Measurements from ENCODE around the gene C1QTNF9. TPM values are rescaled to one million over a fixed set of nuclear protein-coding genes. Genes with fewer than 3 reads are reported as not detected.

Gene C1QTNF9
- total and polyA plus RNA-seq, 2 donors (not counting 3 experiments of a cell fraction or from before 2014, with no cell fraction given), result not detected

GRCh38 chr13:24339937-24340607 lies 30.7 kb downstream of the C1QTNF9 start:
- CTCF ChIA-PET, result no interaction called here
- Histone ChIP-seq H3K27ac (ENCODE audit: insufficient read depth, low read depth, low read length) (no peak overlapping the region), H3K4me3 (replicated peaks in 1 of 3; ENCODE audit: insufficient read depth in 1 of 3, low read depth in 1 of 3, low read length in 3 of 3) (no peak overlapping the region), H3K36me3 (ENCODE audit: control insufficient read depth in 2 of 2, extremely low read depth in 1 of 2, insufficient read depth in 2 of 2, low read length in 2 of 2) (no peaks in the 10 kb centered on the region), H3K9ac (replicated peaks; ENCODE audit: extremely low read depth, insufficient read depth, low read length) (no peak overlapping the region), H3K9me3 (replicated peaks; ENCODE audit: control insufficient read depth, insufficient read depth, low read length) (no peaks in the 10 kb centered on the region), H2AFZ (ENCODE audit: low read depth, low read length) (no peak overlapping the region), H3K27me3 (ENCODE audit: control insufficient read depth in 2 of 2, insufficient read depth in 2 of 2, low read length in 2 of 2) (no peaks in the 10 kb centered on the region), H4K20me1 (replicated peaks; ENCODE audit: control insufficient read depth, extremely low read depth, insufficient read depth, low read length) (no peaks in the 10 kb centered on the region), H3K9me1 (replicated peaks; ENCODE audit: control insufficient read depth, extremely low read depth, insufficient read depth, low read length) (no peaks in the 10 kb centered on the region), H3K79me2 (ENCODE audit: control insufficient read depth, insufficient read depth, low read length) (no peaks in the 10 kb centered on the region), H3K4me1 (ENCODE audit: control insufficient read depth, extremely low read depth, insufficient read depth, low read length) (no peaks in the 10 kb centered on the region), H3K4me2 (ENCODE audit: insufficient read depth, low read length) (no peak overlapping the region)
- BruUV-seq (replicated peaks), result no TSS peak
- FAIRE-seq, result no peak
- intact Hi-C loops (cut with micrococcal nuclease) (no loop called here), dilution Hi-C loops (cut with MboI; ENCODE audit: extremely low pct_ligation_motif_present, low sequenced_read_pairs) (no loop called here)
- POLR2A ChIA-PET, result no interaction called here
- no peak for DNase-seq (ENCODE audit: low read depth, low spot score)
- no peak for TF ChIP-seq MYC (IDR thresholded peaks at IDR 0.05; ENCODE audit: low read depth, low read length)

- no peak overlapping the region for H3K9ac ChIP-seq (replicated peaks; ENCODE audit: extremely low read depth, insufficient read depth, low read length)
- DNase-seq (ENCODE audit: low read depth, low spot score) (no peak), FAIRE-seq (no peak)
- H4K20me1 ChIP-seq (replicated peaks; ENCODE audit: control insufficient read depth, extremely low read depth, insufficient read depth, low read length), result no peaks in the 10 kb centered on the region
- intact Hi-C loops (cut with micrococcal nuclease) (no loop called here), dilution Hi-C loops (cut with MboI; ENCODE audit: extremely low pct_ligation_motif_present, low sequenced_read_pairs) (no loop called here)
- no peaks in the 10 kb centered on the region for H3K9me1 ChIP-seq (replicated peaks; ENCODE audit: control insufficient read depth, extremely low read depth, insufficient read depth, low read length)
- no peak overlapping the region for H3K4me2 ChIP-seq (ENCODE audit: insufficient read depth, low read length)
- TF ChIP-seq GATA2 (IDR thresholded peaks at IDR 0.05; ENCODE audit: insufficient read depth, insufficient read length, low read depth, low read length) (no peak), MAX (IDR thresholded peaks at IDR 0.05; ENCODE audit: insufficient read depth, insufficient read length) (no peak), FOS (IDR thresholded peaks at IDR 0.05; ENCODE audit: borderline replicate concordance, insufficient read depth, low read length) (no peak), CTCF (IDR thresholded peaks at IDR 0.05; ENCODE audit: extremely low read depth in 1 of 2, insufficient read depth in 1 of 2, low read depth in 1 of 2, low read length in 2 of 2) (no peak)
- no peaks in the 10 kb centered on the region for H3K9me3 ChIP-seq (replicated peaks; ENCODE audit: control insufficient read depth, insufficient read depth, low read length)
- H3K27me3 ChIP-seq (ENCODE audit: control insufficient read depth in 2 of 2, insufficient read depth in 2 of 2, low read length in 2 of 2), result no peaks in the 10 kb centered on the region
- BruUV-seq (replicated peaks), result no TSS peak
- no peak overlapping the region for H3K4me3 ChIP-seq (replicated peaks in 1 of 3; ENCODE audit: insufficient read depth in 1 of 3, low read depth in 1 of 3, low read length in 3 of 3)
- H3K4me1 ChIP-seq (ENCODE audit: control insufficient read depth, extremely low read depth, insufficient read depth, low read length), result no peaks in the 10 kb centered on the region
- H3K36me3 ChIP-seq (ENCODE audit: control insufficient read depth in 2 of 2, extremely low read depth in 1 of 2, insufficient read depth in 2 of 2, low read length in 2 of 2), result no peaks in the 10 kb centered on the region
- H3K27ac ChIP-seq (ENCODE audit: insufficient read depth, low read depth, low read length), result no peak overlapping the region
- CTCF ChIA-PET, result no interaction called here
- H2AFZ ChIP-seq (ENCODE audit: low read depth, low read length), result no peak overlapping the region
- POLR2A ChIA-PET, result no interaction called here
- no peaks in the 10 kb centered on the region for H3K79me2 ChIP-seq (ENCODE audit: control insufficient read depth, insufficient read depth, low read length)
Measured at GRCh38 chr13:24340608-24340955, 31.2 kb downstream of the C1QTNF9 start.
